ENCODE data around the gene PLCB1. TPM values are rescaled to one million over a fixed set of nuclear protein-coding genes. Genes with fewer than 3 reads are reported as not detected.

Gene PLCB1
- total and polyA plus RNA-seq, 4 donors, result 1.6 to 43.8 (median 6.1) TPM

GRCh38 chr20:8406391-8406790 lies 274.3 kb downstream of the PLCB1 start:
- 86 to 87% methylated on average over 1 of the region's 1 CpG for WGBS, 2 donors
- no peak for ATAC-seq (ENCODE audit: insufficient read depth, low FRiP score)

GRCh38 chr20:8408587-8409307 lies 276.7 kb downstream of the PLCB1 start:
- Histone ChIP-seq H3K4me1 (ENCODE audit: control insufficient read depth in 5 of 5, insufficient read depth in 5 of 5, low read length in 5 of 5) (no peaks in the 10 kb centered on the region), H3K27ac (ENCODE audit: low read depth in 1 of 2, low read length in 1 of 2) (no peak overlapping the region), H3K36me3 (ENCODE audit: control insufficient read depth in 4 of 4, insufficient read depth in 4 of 4, low read length in 4 of 4) (no peaks in the 10 kb centered on the region), H3K9ac (ENCODE audit: insufficient read depth in 1 of 2, low read length in 2 of 2) (no peak overlapping the region), H3K9me3 (ENCODE audit: control insufficient read depth in 4 of 4, insufficient read depth in 3 of 4, low read length in 3 of 4) (no peaks in the 10 kb centered on the region), H3K4me3 (no peak overlapping the region), H3K27me3 (ENCODE audit: control insufficient read depth in 3 of 3, insufficient read depth in 3 of 3, low read length in 2 of 3) (no peaks in the 10 kb centered on the region)
- 73 to 77% methylated on average over 4 of the region's 4 CpGs for WGBS, 2 donors
- ATAC-seq (ENCODE audit: insufficient read depth, low FRiP score), result no peak
- TF ChIP-seq CTCF (IDR thresholded peaks at IDR 0.05; ENCODE audit: control extremely low read depth, extremely low read depth), result no peak
- no peak for DNase-seq

More at GRCh38 chr20:8406391-8406790, 274.3 kb downstream of the PLCB1 start:
- H3K27ac ChIP-seq (ENCODE audit: low read depth in 1 of 2, low read length in 1 of 2), result no peak overlapping the region
- no peaks in the 10 kb centered on the region for H3K36me3 ChIP-seq (ENCODE audit: control insufficient read depth in 4 of 4, insufficient read depth in 4 of 4, low read length in 4 of 4)
- no peak for TF ChIP-seq CTCF (IDR thresholded peaks at IDR 0.05; ENCODE audit: control extremely low read depth, extremely low read depth)
- H3K9ac ChIP-seq (ENCODE audit: insufficient read depth in 1 of 2, low read length in 2 of 2), result no peak overlapping the region
- H3K9me3 ChIP-seq (ENCODE audit: control insufficient read depth in 4 of 4, insufficient read depth in 3 of 4, low read length in 3 of 4), result no peaks in the 10 kb centered on the region
- no peaks in the 10 kb centered on the region for H3K27me3 ChIP-seq (ENCODE audit: control insufficient read depth in 3 of 3, insufficient read depth in 3 of 3, low read length in 2 of 3)
- no peaks in the 10 kb centered on the region for H3K4me1 ChIP-seq (ENCODE audit: control insufficient read depth in 5 of 5, insufficient read depth in 5 of 5, low read length in 5 of 5)
- no peak overlapping the region for H3K4me3 ChIP-seq
- DNase-seq, result no peak

- H3K9ac ChIP-seq (ENCODE audit: insufficient read depth in 1 of 2, low read length in 2 of 2), result no peak overlapping the region
- TF ChIP-seq CTCF (IDR thresholded peaks at IDR 0.05; ENCODE audit: control extremely low read depth, extremely low read depth), result no peak
- no peaks in the 10 kb centered on the region for H3K27me3 ChIP-seq (ENCODE audit: control insufficient read depth in 3 of 3, insufficient read depth in 3 of 3, low read length in 2 of 3)
- H3K9me3 ChIP-seq (ENCODE audit: control insufficient read depth in 4 of 4, insufficient read depth in 3 of 4, low read length in 3 of 4), result no peaks in the 10 kb centered on the region
- DNase-seq (no peak), ATAC-seq (ENCODE audit: insufficient read depth, low FRiP score) (no peak)
- no peak overlapping the region for H3K27ac ChIP-seq (ENCODE audit: low read depth in 1 of 2, low read length in 1 of 2)
- H3K36me3 ChIP-seq (ENCODE audit: control insufficient read depth in 4 of 4, insufficient read depth in 4 of 4, low read length in 4 of 4), result no peaks in the 10 kb centered on the region
- H3K4me1 ChIP-seq (ENCODE audit: control insufficient read depth in 5 of 5, insufficient read depth in 5 of 5, low read length in 5 of 5), result no peaks in the 10 kb centered on the region
- no peak overlapping the region for H3K4me3 ChIP-seq
- WGBS, 2 donors, result 81 to 92% methylated on average over 2 of the region's 2 CpGs
Measured at GRCh38 chr20:8413691-8414090, 281.6 kb downstream of the PLCB1 start.
